Sigmoid colon (tissue), 7 donors: ENCODE results near the gene LETM1. TPM values are rescaled to one million over a fixed set of nuclear protein-coding genes. Genes with fewer than 3 reads are reported as not detected.

Source experiments
- DNase-seq: peaks from one replicate; pipeline ENCODE4 v3.0.0-alpha.2; 2019
- H3K27ac ChIP-seq, 4 donors: fragments of 200-600 bp; sonication (generic); one replicate each; pipeline ENCODE4 v1.5.1; 2016 to 2019; ENCODE audit warnings: mild to moderate bottlenecking in 1 of 4
- H3K27me3 ChIP-seq, 3 donors: fragments of 200-600 bp; sonication (generic); one replicate each; pipeline ENCODE4 v1.5.1; 2019; ENCODE audit warnings: mild to moderate bottlenecking in 1 of 3
- H3K36me3 ChIP-seq, 4 donors: fragments of 200-600 bp; sonication (generic); one replicate each; pipeline ENCODE4 v1.5.1; 2016 to 2019
- H3K4me1 ChIP-seq, 4 donors: fragments of 200-600 bp; sonication (generic); one replicate each; pipeline ENCODE4 v1.5.1; 2017 to 2019
- H3K4me3 ChIP-seq, 4 donors: fragments of 200-600 bp; sonication (generic); one replicate each; pipeline ENCODE4 v1.5.1; 2017 to 2019; ENCODE audit warnings: mild to moderate bottlenecking in 2 of 4, moderate library complexity in 1 of 4
- H3K9me3 ChIP-seq, 4 donors: fragments of 200-600 bp in 3 of 4; sonication (generic) in 3 of 4; one replicate each; pipeline versions ENCODE4 v1.5.1 to v1.6.1; 2013 to 2019
- EP300 ChIP-seq, 4 donors: sonication (generic); formaldehyde crosslinking; IDR thresholded peaks; one replicate each; pipeline ENCODE4 v1.6.1; 2017; ENCODE audit warnings: antibody characterized with exemption in 4 of 4
- POLR2A ChIP-seq, 2 donors: fragments of 450-650 bp; IDR thresholded peaks; one replicate each; pipeline ENCODE4 v1.6.1; 2016; ENCODE audit warnings: antibody characterized with exemption in 2 of 2, mild to moderate bottlenecking in 2 of 2, moderate library complexity in 2 of 2
- POLR2AphosphoS5 ChIP-seq, 4 donors: sonication (generic); formaldehyde crosslinking; IDR thresholded peaks; one replicate each; pipeline ENCODE4 v1.6.1; 2017; ENCODE audit warnings: antibody characterized with exemption in 4 of 4
- WGBS, 2 donors: extraction: QIAGEN DNeasy Blood & Tissue Kit; methylation state at CpG; one replicate each; pipeline ENCODE4 v1.1.7; 2013; 5-methylcytosine and 5-hydroxymethylcytosine counted together
- intact Hi-C: fragments of 100-400 bp; cut with DNase I; formaldehyde crosslinking; loops from one replicate; pipeline ENCODE4 v1.15.1; 2023
- polyA plus RNA-seq, 3 donors: library from polyadenylated mRNA; stranded (reverse); fragments of 200-250 nt; gene quantifications; one replicate each; pipeline ENCODE4 v1.2.3, GENCODE V29; 2013
- total RNA-seq, 4 donors: library from RNA; depleted of rRNA; stranded (reverse); fragments of >200 nt; gene quantifications; one replicate each; pipeline ENCODE4 v1.1.0, GENCODE V29; 2016
- TF ChIP-seq, protein P1 (sequence below), 4 experiments: fragments of 450-650 bp in 3 of 4; fragments of 200-600 bp in 1 of 4; IDR thresholded peaks; one replicate each; pipeline ENCODE4 v1.5.1; 2016 to 2019; ENCODE audit warnings: antibody characterized with exemption in 4 of 4, mild to moderate bottlenecking in 3 of 4, moderate library complexity in 2 of 4
- donor health status: healthy with polysubstance abuse.
- donor health status: Bipolar disorder and iron deficiency.
- donor health status: healthy.

Gene LETM1
- total and polyA plus RNA-seq, 7 donors, result 11.4 to 91.6 (median 18.6) TPM

DNA sequence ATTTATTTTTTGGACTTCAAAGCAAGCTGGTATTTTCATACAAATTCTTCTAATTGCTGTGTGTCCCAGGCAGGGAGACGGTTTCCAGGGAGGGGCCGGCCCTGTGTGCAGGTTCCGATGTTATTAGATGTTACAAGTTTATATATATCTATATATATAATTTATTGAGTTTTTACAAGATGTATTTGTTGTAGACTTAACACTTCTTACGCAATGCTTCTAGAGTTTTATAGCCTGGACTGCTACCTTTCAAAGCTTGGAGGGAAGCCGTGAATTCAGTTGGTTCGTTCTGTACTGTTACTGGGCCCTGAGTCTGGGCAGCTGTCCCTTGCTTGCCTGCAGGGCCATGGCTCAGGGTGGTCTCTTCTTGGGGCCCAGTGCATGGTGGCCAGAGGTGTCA lies 47.6 kb downstream of the LETM1 start:
- 20 to 65% methylated on average over 6 of the region's 6 CpGs for WGBS, 2 donors
- Histone ChIP-seq H3K27ac (no peak overlapping the region), H3K4me3 (no peak overlapping the region), H3K4me1 (peaks cover 0 to 22% (median 10%) of the 10 kb centered on the region in 4 donors), H3K27me3 (no peaks in the 10 kb centered on the region), H3K36me3 (peaks cover 0 to 9% (median 4%) of the 10 kb centered on the region in 4 donors), H3K9me3 (no peaks in the 10 kb centered on the region)
- intact Hi-C loops, result no loop called here
- DNase-seq, result no peak
- TF ChIP-seq EP300 (IDR thresholded peaks at IDR 0.05) (no peak), POLR2AphosphoS5 (IDR thresholded peaks at IDR 0.05) (peak in 1 of 4 donors; percentile 39)

- DNase-seq, result no peak
- Histone ChIP-seq H3K4me1 (peaks cover 0 to 22% (median 10%) of the 10 kb centered on the region in 4 donors), H3K9me3 (no peaks in the 10 kb centered on the region), H3K4me3 (no peak overlapping the region), H3K27me3 (no peaks in the 10 kb centered on the region), H3K36me3 (no peaks in the 10 kb centered on the region), H3K27ac (no peak overlapping the region)
- TF ChIP-seq POLR2A (IDR thresholded peaks at IDR 0.05) (no peak), POLR2AphosphoS5 (IDR thresholded peaks at IDR 0.05) (no peak), EP300 (IDR thresholded peaks at IDR 0.05) (no peak)
- TF ChIP-seq, protein P1, sequence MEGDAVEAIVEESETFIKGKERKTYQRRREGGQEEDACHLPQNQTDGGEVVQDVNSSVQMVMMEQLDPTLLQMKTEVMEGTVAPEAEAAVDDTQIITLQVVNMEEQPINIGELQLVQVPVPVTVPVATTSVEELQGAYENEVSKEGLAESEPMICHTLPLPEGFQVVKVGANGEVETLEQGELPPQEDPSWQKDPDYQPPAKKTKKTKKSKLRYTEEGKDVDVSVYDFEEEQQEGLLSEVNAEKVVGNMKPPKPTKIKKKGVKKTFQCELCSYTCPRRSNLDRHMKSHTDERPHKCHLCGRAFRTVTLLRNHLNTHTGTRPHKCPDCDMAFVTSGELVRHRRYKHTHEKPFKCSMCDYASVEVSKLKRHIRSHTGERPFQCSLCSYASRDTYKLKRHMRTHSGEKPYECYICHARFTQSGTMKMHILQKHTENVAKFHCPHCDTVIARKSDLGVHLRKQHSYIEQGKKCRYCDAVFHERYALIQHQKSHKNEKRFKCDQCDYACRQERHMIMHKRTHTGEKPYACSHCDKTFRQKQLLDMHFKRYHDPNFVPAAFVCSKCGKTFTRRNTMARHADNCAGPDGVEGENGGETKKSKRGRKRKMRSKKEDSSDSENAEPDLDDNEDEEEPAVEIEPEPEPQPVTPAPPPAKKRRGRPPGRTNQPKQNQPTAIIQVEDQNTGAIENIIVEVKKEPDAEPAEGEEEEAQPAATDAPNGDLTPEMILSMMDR (IDR thresholded peaks at IDR 0.05), result no peak
- WGBS, 2 donors, result 82% methylated on average over 16 of the region's 16 CpGs
- intact Hi-C loops, result no loop called here
These were observed 48.6 kb downstream of the LETM1 start for GRCh38 chr4:1807332-1807777.

- WGBS, 2 donors, result 88 to 92% methylated on average over 41 of the region's 41 CpGs
- intact Hi-C loops, result no loop called here
- H3K9me3 ChIP-seq, result no peaks in the 10 kb centered on the region
- no peak overlapping the region for H3K27ac ChIP-seq
- H3K36me3 ChIP-seq, result no peaks in the 10 kb centered on the region
- H3K4me3 ChIP-seq, result no peak overlapping the region
- no peak for DNase-seq
- H3K27me3 ChIP-seq, result no peaks in the 10 kb centered on the region
- H3K4me1 ChIP-seq, result peaks cover 0 to 22% (median 10%) of the 10 kb centered on the region in 4 donors
- TF ChIP-seq POLR2AphosphoS5 (IDR thresholded peaks at IDR 0.05) (no peak), POLR2A (IDR thresholded peaks at IDR 0.05) (no peak), EP300 (IDR thresholded peaks at IDR 0.05) (no peak)
- TF ChIP-seq, protein P1 (IDR thresholded peaks at IDR 0.05), result no peak
These were observed 49.2 kb downstream of the LETM1 start for GRCh38 chr4:1806596-1807331.

DNA sequence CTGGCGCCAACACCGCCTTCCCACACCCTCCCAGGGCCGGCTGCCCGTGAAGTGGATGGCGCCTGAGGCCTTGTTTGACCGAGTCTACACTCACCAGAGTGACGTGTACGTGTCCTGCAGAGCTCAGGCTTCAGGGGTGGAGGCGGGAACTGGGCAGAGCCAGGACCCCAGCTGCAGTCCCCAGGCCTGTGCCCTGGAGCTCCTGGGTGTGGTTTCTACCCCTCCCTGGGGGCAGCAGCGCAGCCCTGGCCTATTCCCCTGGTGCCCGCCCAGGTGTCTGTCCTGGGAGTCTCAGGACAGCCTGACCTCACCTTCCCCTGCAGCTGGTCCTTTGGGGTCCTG lies 49.8 kb downstream of the LETM1 start:
- H3K27me3 ChIP-seq, result no peaks in the 10 kb centered on the region
- intact Hi-C loops, result no loop called here
- no peak for DNase-seq
- H3K4me3 ChIP-seq, result no peak overlapping the region
- 84 to 91% methylated on average over 11 of the region's 11 CpGs for WGBS, 2 donors
- TF ChIP-seq EP300 (IDR thresholded peaks at IDR 0.05), result no peak
- no peak for TF ChIP-seq POLR2AphosphoS5 (IDR thresholded peaks at IDR 0.05)
- TF ChIP-seq, protein P1 (IDR thresholded peaks at IDR 0.05), result no peak
- TF ChIP-seq POLR2A (IDR thresholded peaks at IDR 0.05), result no peak
- H3K36me3 ChIP-seq, result no peaks in the 10 kb centered on the region
- H3K27ac ChIP-seq, result no peak overlapping the region
- H3K9me3 ChIP-seq, result no peaks in the 10 kb centered on the region
- H3K4me1 ChIP-seq, result peaks cover 0 to 22% (median 10%) of the 10 kb centered on the region in 4 donors

DNA sequence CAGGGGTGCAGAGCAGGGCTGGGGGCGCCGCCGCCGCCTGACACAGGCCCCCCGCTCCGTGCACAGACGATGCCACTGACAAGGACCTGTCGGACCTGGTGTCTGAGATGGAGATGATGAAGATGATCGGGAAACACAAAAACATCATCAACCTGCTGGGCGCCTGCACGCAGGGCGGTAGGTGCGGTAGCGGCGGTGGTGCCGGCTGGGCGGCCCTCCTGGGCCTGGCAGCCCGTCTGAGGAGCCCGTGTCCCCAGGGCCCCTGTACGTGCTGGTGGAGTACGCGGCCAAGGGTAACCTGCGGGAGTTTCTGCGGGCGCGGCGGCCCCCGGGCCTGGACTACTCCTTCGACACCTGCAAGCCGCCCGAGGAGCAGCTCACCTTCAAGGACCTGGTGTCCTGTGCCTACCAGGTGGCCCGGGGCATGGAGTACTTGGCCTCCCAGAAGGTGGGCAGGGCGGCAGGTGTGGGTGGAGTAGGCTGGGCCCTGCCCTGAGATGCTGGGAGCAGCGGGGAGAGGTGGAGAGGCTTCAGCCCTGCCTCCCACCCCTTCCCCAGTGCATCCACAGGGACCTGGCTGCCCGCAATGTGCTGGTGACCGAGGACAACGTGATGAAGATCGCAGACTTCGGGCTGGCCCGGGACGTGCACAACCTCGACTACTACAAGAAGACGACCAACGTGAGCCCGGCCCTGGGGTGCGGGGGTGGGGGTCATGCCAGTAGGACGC lies 50.3 kb downstream of the LETM1 start:
- 89 to 91% methylated on average over 47 of the region's 47 CpGs for WGBS, 2 donors
- Histone ChIP-seq H3K36me3 (no peaks in the 10 kb centered on the region), H3K27me3 (peaks cover 0 to 2% (median 0%) of the 10 kb centered on the region in 3 donors), H3K9me3 (no peaks in the 10 kb centered on the region), H3K4me1 (peaks cover 0 to 22% (median 10%) of the 10 kb centered on the region in 4 donors), H3K4me3 (no peak overlapping the region), H3K27ac (no peak overlapping the region)
- TF ChIP-seq, protein P1 (IDR thresholded peaks at IDR 0.05), result no peak
- TF ChIP-seq POLR2AphosphoS5 (IDR thresholded peaks at IDR 0.05) (no peak), POLR2A (IDR thresholded peaks at IDR 0.05) (no peak), EP300 (IDR thresholded peaks at IDR 0.05) (no peak)
- intact Hi-C loops, result no loop called here
- no peak for DNase-seq
